Stimulated activated CD8-positive, alpha-beta memory T cell treated with anti-CD3 and anti-CD28 coated beads, Interleukin-12 subunit alpha, Interleukin-12 subunit beta, amount 100 ng/mL, for 4 hours (primary cell): Measurements from ENCODE around the gene ZNF341.
"Not testable (repeated sequence)": the region's sequence is repeated elsewhere in the genome, so short reads cannot be mapped to it uniquely, and the experiment has no call there.

Source experiments
- DNase-seq: peaks from one replicate; pipeline ENCODE4 v3.0.0-alpha.2; 2020; ENCODE audit warnings: low read depth

ZNF341 gene

DNA sequence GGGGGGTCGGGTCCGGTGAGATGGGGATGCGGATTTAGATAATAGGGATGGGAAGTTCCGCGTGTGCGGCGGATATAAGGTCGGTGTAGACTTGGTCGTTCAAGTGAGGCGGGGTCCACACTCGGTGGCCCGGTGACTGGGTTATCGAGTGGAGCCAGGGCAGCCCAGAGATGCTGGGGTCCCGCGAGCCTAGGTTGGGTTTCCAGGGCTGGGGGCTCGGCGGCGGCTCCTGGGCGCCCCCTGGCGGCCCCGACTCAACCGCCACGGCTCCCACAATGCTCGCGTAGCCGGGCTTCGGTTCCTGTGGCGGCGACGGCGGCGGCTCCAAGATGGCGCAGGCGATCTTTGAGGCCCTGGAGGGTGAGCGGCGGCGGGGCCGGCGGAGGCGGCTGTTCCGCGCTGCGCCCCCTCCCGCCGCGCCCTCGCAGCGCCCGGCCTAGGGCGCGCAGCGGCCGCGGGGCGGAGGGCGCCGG is at the start of gene ZNF341:
TSS of gene ZNF341 (plus strand) at position 304 of the 473 bp plus-strand sequence. CDS start at position 330, 26 bp downstream.
- peak; percentile 80 for DNase-seq

DNA sequence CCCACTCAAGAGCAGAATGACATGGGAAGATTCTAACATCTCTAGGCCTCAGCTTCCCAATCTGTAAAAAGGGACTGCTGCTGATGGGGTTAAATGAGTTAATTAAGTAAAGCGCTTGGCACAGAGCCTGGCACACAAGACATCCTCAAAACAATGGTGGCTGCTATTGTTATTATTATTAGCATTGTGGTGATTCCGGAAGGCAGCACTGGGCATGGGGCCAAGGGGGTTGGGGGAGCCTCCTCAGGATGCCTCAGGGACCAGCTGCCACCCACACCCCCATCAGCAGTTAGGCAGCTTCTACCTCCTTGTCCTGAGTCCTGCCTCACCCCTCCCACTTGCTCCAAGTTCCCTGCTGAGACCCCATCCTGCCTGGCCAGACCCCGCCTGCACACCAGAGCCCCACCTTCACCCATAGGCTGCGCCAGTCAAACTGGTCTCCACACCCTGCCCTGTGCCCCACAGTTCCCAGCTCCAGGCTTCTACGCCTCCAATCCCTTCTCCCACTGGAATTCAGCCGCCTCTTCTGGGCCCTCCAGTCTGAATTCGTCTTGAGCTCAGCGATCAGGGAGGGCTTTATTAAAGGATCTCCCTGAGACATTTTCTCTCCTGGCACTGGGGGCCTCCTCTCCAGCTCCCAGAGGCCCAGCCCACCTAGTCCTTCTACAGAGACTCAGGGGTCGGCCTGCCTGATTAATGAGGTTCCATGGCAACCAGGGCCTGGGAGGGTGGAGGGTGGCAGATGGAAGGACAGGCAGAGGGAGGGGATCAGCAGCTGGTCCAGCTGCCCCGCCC is 47.1 kb upstream of the ZNF341 start:
- no peak for DNase-seq

DNA sequence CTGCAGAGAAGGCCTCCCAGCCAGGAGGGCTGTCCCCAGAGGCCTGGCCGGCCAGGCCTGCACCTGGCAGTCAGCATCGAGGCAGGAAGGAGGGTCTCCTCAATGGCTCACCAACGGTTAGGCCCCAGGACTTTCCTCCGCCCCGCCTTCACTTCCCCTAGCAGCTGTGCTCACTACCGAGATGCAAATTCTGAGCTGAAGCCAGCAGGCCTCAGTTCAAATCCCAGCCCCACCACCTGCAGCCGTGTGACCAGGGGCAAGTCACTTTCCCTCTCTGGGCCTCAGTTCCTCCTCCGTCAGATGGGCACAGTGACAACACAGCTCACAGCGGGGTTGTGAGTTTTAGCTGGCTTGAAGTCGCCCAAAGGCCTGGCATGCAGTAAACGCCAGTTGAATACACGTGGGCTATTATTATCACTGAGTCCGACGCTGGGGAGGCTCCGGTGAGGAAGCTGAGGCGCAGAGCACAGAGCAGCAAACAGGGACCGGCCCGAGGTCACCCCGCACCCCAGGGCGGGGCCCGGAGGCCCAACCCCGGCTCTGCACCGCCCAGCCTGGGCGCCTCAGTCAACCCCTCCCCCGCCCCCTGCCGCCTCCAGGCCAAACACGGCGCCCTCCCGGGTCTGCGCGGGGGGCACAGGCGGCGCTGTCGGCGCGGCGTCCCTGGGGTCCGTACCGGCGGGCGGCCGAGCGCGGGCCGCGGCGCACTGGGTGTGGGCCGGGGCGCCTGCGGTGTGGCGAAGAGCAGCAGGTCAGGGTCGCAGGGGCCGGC is 46.3 kb upstream of the ZNF341 start:
- DNase-seq: no peak

DNA sequence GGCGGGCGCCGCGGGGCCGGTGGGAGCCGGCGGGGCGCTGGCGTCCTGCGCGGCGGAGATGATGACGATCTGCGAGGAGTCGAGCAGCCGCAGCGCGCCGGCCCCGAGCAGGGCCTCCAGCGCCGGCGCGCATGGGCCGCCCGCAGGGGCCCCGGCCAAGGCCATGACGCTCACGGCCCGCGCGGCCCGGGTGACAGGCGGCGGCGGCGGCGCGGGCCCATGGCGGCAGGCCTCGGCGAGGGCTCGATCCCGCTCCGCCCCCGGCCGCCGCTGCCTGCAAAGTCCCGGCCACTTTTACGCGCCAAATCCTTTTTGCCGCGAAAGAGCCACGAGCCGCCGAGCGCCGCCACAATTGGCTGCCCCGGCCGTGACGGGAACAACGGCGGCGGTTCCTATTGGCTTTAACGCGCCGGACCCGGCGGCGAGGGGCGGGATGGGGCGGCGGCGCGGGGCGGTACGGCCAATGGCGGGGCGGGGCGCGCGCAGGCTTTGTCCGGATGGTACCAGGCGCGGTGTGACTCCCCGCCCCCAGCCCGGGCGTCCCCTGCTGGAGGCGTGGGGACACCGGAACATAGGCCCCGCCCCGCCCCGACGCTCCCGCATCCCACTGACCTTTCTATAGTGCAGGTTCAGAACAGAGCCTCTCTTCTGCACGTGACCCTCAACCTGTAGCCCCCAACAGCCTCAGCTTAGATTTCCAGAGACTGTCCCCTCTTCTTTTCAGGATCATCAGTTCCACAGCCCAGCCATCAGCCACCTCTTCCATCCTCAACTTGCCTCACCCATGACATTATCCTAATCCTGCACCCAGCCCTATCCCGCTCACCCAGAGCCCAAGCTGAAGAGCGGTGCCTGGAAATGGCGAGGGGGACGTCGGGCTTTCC is 45.5 kb upstream of the ZNF341 start, which contains the start of gene E2F1:
TSS of gene E2F1 (minus strand) at position 286 of the 884 bp plus-strand sequence. CDS start at position 165, 121 bp downstream.
- peak; percentile 90 for DNase-seq

DNA sequence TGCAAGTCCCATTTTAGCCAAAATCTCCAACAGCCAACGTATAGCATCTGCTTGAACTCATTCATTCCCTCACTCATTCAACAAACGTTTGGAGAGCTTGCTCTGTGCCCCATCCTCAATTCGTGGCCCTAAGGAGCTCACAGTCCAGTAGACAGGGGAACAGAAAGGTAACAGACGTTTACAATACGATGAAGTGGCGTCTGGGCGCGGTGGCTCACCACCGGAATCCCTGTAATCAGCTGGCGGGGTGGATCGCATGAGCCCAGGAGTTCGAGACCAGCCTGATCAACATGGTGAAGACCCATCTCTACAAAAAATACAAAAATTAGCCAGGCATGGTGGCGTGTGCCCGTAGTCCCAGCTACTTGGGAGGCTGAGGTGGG is 44.8 kb upstream of the ZNF341 start:
- DNase-seq: no peak

DNA sequence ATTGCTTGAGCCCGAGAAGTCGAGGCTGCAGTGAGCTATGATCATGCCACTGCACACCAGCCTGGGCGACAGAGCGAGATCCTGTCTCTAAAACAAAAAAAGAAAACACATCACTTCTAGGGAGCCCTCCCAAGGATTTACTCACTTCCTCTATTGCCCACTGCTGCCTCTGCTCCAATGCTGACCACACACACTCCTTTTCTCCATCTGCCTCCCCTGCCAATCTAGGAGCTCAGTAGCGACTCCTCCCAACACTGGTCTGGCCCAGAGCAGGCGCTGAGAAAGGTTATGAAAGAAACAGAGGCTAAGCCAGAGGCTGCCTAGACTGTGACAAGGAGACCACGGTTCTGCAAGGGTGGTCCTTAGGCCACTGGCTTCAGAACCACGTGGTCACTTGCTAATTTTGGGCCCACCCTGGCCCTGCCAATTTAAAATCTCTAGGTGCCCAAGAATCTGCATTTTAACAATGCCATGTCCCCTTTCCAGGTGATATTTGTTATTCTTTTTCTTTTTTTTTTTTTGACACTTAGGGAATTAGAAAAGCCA is 44.4 kb upstream of the ZNF341 start:
- no peak for DNase-seq

DNA sequence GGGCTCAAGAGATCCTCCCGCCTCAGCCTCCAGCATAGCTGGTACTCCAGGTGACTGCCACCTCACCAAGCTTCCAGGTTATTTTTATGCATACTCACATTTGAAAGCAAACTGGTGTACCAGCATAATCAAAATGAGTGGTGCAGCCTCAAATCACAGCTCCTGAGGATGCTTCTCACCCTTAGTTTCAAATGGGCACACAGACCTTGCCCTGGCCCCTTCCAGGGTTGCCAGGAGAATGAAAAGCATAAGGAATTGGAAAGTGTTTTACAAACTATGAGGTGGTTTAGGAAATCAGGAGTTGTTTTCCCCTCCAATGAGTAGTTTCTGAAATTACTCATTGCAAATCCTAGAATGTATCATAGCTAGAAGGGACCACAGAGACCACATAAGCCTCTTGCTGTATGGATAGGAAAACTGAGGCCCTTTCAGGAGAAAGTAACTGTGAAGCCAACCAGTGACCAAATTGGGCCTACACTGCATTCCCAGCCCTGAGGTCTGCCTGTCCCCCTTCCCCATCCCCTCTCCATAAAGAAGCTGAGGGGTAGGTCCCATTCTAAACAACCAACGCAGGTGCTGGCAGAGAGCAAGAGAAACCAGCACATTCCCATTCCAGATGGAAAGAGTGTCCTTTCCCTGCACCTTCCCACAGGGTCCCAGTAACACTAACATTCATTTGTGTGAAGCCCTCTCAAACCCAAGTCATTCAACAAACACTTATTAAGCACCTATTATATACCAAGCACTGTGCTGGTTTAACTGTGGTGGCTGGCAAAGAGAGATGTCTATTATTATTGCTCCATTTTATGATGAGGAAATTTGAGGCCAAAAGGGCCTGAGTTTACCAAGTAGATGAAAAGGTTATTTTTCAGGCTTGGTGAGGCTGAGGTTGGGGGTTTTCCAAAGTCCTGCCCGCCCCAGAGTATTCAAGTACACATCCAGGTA is 43.5 kb upstream of the ZNF341 start:
- DNase-seq: no peak

DNA sequence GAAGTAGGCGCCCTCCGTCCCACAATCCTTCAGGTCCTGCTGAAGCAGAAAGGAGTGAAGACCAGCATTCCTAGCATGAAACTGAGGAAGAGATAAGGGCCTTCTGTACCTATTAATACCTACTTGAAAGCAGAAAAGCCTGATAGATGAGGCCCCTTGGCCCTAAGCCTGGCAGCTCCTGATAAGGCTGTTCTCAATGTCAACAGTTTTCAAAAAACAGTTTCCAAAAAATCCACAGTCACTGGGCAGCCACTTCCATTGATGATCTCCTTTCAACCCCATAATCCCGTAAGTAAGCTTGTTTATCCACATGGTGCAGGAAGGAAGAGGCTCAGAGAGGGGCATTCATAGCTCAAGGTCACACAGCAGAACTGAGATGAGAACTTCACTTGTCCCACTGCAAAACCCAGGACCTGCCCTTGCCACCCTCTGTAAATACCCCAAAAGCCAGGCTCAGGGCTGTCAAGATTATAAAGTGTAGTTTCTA is 42.8 kb upstream of the ZNF341 start:
- no peak for DNase-seq

DNA sequence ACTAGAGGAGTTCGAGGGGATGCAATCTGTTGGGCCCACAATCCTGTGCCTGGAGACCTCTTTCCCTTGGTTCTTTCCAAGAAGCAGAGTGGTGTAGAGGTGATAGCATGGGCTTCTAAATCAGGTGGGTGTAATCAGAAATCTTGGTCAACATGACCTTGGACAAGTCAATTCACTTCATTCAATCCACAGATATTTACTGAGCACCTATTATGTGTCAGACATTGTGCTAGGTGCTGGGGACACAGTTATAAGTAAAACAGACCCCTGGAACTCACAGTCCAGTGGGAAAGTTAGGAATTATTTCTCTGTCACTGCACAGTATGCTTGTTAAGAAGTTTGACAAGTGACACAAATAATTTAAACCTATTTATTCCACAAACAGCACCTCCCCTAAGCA is 42.3 kb upstream of the ZNF341 start:
- no peak for DNase-seq

DNA sequence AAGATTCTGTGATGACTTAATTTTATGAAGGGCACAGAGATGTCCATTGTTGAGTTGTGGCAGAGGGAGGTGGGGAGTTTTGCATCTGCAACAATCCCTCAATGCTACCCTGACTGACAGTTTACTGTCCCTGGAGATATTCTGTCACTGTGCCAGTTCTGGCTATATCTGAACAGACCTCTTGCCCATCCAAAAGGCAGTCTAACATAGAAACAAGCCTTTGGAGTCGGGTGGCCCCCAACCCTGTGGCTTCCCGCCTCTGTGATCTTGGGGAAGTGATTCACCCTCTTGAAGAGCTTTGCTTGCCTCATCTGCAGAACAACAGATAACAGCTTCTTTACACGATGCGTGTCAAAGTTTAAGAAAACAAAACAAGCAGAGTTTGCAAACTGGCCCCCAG is 41.8 kb upstream of the ZNF341 start:
- peak; percentile 39 for DNase-seq

DNA sequence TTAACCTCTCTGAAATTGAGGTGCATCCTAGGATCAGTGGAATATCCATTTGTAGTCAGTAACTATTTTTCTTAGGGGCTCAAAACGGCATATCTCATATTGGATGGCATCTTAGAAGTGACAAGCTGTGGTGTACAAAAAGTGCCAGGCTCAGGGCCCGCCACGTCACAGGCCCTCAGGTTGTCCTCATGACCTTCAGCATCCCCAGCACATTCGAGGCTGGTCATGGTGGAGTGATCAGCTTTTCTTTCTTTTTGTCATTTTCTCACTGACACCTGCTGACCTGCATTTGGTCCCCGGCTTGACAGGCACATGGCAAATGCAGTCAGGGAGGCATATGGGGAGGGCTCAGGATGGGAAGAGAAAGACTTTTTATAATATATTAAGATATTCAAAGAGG is 38.5 kb upstream of the ZNF341 start:
- DNase-seq: no peak

DNA sequence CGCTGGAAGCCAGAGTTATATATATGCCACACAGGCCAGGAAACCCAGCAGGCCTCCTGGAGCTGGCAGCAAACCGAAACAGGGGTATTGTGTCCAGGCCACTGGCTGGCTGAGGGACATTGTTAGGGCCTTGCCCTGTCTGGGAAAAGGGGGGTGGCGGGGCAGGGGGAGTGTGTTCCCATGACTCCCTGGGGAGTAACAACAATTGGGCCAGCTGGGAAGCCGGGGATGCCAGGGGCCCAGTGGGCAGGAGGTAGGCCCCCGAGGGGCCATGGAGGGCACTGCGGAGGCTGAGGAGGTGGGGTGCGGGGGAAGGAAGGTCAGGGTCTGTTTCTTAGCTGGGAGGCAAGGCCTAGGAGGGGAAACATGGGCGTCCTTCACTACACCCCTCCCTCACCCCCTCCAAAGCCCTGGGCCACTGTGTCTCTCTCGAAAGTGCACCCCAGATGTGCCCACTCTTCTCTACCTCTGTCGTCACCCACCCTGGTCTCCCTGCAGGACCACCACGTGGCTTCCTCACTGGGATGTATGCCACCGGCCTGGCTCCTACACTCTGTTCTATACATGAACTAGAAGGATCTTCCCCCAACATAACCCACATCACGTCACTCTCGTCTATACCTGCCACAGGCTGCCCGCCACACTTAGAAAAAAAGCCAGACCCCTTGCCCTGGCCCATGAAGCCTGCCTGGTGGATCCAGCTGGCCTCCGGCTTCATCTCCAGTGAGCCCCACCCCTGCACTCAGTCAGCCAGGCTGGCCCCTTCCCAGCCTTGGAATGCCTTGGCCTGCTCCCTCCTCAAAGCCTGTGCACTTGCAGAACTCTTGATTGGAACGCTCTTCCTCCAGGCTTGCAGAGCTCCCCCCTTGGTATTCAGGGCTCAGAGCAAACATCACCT is 37.8 kb upstream of the ZNF341 start:
- no peak for DNase-seq

DNA sequence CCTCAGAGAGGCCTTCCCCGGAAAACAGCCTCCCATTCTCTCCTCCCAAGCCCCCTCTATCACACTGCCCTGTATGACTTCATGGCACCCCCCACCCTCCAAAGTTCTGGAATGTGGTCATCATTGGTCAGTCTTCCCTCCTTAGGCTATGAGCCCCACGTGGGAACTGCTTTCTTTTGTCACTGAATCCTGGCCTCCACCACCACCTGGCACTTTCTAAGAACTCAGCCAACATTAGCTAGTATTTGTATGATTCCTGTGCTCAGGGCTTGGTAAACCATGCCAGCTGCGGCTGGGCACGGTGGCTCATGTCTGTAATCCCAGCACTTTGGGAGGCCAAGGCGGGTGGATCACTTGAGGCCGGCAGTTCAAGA is 37.2 kb upstream of the ZNF341 start:
- no peak for DNase-seq

DNA sequence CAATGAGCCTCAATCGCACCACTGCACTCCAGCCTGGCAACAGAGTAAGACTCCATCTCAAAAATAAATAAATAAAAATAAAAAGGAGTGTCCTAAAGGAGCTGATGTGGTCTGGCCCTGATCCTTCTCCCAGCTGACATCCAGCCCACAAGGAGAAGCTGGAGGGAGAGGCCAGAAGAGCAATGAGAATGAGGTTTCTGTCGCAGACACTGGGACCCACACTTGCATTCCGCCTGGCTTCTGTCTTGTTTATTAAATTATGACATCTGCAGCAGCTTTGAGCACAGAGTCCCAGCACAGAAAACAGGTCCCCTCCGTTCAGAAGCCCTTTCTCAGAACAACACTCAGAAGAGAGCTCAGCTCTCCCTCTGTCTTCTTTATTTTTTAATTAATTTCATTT is 35.3 kb upstream of the ZNF341 start:
- DNase-seq: no peak

DNA sequence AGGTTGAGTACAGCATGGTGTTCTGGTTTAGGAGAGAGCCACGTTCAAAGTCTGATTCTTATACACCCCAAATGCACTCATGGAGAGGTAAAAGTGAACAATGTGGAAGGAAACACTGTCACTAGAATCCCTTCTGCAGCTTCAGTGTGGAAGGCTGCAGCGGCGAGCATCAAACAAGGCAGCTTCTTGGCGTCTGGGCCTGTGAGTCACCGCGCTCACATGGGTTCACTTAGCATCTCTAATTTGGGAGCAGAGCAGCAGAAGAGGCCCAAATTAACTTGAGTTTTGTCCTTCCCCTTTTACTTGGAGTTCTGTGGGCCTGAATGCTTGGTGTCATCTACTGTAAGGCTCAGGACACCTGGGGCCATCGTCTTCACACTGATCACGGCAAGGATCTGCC is 34.7 kb upstream of the ZNF341 start:
- no peak for DNase-seq

DNA sequence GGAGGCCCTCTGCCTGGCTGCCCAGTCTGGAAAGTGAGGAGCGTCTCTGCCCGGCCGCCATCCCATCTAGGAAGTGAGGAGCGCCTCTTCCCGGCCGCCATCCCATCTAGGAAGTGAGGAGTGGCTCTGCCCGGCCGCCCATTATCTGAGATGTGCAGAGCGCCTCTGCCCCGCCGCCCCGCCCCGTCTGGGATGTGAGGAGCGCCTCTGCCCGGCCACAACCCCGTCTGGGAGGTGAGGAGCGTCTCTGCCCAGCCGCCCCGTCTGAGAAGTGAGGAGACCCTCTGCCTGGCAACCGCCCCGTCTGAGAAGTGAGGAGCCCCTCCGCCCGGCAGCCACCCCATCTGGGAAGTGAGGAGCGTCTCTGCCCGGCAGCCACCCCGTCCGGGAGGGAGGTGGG is 32.8 kb upstream of the ZNF341 start:
- DNase-seq: not testable (repeated sequence)

DNA sequence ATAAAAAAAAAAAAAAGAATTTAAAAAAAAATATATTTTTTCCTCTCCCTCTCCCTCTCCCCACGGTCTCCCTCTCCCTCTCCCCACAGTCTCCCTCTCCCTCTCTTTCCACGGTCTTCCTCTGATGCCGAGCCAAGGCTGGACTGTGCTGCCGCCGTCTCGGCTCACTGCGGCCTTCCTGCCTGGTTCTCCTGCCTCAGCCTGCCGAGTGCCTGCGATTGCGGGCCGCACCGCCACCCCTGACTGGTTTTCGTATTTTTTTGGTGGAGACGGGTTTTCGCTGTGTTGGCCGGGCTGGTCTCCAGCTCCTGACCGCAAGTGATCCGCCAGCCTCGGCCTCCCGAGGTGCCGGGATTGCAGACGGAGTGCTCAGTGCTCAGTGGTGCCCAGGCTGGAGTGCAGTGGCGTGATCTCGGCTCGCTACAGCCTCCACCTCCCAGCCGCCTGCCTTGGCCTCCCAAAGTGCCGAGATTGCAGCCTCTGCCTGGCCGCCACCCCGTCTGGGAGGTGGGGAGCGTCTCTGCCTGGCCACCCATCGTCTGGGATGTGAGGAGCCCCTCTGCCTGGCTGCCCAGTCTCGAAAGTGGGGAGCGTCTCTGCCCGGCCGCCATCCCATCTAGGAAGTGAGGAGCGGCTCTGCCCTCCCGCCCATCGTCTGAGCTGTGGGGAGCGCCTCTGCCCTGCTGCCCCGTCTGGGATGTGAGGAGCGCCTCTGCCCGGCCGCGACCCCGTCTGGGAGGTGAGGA is 30.9 kb upstream of the ZNF341 start:
- DNase-seq: not testable (repeated sequence)

DNA sequence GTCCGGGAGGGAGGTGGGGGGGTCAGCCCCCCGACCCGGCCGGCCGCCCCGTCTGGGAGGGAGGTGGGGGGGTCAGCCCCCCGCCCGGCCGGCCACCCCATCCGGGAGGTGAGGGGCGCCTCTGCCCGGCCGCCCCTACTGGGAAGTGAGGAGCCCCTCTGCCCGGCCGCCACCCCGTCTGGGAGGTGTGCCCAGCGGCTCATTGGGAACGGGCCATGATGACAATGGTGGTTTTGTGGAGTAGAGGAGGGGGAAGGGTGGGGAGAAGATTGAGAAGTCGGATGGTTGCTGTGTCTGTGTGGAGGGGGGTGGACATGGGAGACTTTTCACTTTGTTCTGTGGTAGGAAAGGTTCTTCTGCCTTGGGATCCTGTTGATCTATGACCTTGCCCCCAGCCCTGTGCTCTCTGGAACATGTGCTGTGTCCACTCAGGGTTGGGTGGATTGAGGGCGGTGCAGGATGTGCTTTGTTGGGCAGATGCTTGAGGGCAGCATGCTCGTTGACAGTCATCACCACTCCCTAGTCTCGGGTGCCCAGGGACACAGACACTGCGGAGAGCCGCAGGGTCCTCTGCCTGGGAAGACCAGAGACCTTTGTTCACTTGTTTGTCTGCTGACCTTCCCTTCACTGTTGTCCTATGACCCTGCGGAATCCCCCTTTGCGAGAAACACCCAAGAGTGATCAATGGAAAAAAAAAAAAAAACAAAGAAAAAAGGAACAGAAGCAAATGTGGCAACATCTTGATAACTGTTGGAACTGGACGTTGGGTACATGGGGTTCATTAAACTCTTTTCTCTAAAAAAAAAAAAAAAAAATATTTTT is 30.0 kb upstream of the ZNF341 start:
- no peak for DNase-seq
